GM12891 (cell line): Measurements from ENCODE around the gene SLC7A14.

ENCODE experiments used
- POLR2A ChIP-seq: IDR thresholded peaks from 2 replicates; pipeline ENCODE4 v1.6.1; 2011; ENCODE audit warnings: low read depth, low read length, control low read depth
- POLR2AphosphoS5 ChIP-seq: IDR thresholded peaks from 2 replicates; pipeline ENCODE4 v1.6.1; 2011; ENCODE audit warnings: low read depth, low read length, control low read depth
- POU2F2 ChIP-seq: IDR thresholded peaks from 2 replicates; pipeline ENCODE4 v1.6.1; 2011; ENCODE audit warnings: low read depth, mild to moderate bottlenecking, control low read depth, low read length, moderate library complexity
- SPI1 ChIP-seq: IDR thresholded peaks from 2 replicates; pipeline ENCODE4 v1.6.1; 2011; ENCODE audit warnings: low read depth, low read length, control low read depth

DNA sequence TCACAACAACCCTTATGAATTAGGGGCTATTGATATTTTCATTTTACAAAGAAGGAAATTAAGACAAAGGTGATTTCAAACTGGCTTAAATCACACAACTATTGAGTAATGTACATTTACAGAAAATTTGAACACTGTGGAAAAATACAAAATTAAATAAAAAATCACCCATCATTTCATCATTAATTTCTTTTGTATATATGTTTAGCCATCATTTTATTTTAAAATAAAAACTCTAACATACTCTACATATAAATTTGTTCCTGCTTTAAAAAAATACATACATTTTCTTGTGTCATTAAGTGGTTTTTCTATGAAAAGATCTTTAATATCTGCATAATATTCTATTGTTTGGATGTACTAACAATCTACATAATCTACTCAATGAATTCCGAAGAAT, 147.0 kb downstream of the SLC7A14 start:
- TF ChIP-seq SPI1: no peak
- no peak for TF ChIP-seq POLR2A
- TF ChIP-seq POLR2AphosphoS5: no peak
- no peak for TF ChIP-seq POU2F2
